Epithelial cell of prostate (primary cell): ENCODE data around the gene BPTF.
"Not testable (repeated sequence)": the region's sequence is repeated elsewhere in the genome, so short reads cannot be mapped to it uniquely, and the experiment has no call there.

ENCODE experiments used
- DNase-seq: peaks from one replicate; pipeline ENCODE4 v3.0.0-alpha.2; 2011; ENCODE audit warnings: low read depth, low spot score
- H3K27ac ChIP-seq: fragments of 450-650 bp; 2 replicates; pipeline ENCODE4 v1.5.1; 2017; ENCODE audit warnings: mild to moderate bottlenecking

Gene BPTF

DNA sequence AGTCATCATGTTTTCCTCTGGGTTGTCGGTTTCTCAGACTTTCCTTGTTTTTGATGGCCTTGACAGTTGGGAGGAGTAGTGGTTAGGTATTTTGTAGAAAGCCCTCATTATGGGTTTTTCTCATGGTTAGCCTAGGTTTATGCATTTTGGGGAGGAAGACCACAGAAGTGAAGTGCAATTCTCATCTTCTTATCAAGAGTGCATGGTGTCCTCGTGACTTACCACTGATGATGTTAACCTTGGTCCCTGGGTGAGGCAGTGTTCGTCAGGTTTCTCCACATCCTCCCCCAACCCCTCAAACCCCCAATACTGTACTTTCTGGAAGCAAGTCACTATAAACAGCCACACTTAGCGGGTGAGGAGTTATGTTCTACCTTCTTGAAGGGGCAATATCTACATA is 42.3 kb downstream of the BPTF start:
- no peak for DNase-seq
- H3K27ac ChIP-seq: no peak overlapping the region

- DNase-seq: no peak
- no peak overlapping the region for H3K27ac ChIP-seq
Observed at GRCh38 chr17:67868176-67868575, 42.9 kb downstream of the BPTF start.

- H3K27ac ChIP-seq: no peak overlapping the region
- no peak for DNase-seq
Observed at GRCh38 chr17:67879662-67880061, 54.4 kb downstream of the BPTF start.

DNA sequence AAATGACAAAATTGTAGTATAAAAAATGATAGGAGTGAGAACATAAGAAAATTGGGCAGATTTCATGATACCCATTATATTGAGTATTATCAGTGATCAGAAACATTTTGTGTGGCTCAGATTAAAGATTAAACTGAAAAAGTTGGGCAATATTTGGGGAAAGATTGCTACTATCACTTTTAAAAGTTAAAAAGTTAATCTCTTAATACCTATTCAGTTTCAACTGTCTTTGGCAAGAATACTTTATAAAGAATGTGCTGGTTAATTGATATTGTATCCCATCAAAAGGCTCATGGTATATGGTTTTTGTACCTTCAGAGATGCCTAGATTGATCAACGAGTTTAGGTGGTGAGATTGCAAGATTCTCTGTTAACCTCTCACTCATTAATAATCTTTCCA is 55.8 kb downstream of the BPTF start:
- H3K27ac ChIP-seq: no peak overlapping the region
- DNase-seq: no peak

GRCh38 chr17:67884741-67885140 is 59.4 kb downstream of the BPTF start:
- no peak for DNase-seq
- H3K27ac ChIP-seq: no peak overlapping the region

GRCh38 chr17:67891481-67892119 is 66.3 kb downstream of the BPTF start:
- peak overlapping the region; percentile 4 for H3K27ac ChIP-seq
- no peak for DNase-seq

GRCh38 chr17:67902511-67903231 is 77.4 kb downstream of the BPTF start:
- H3K27ac ChIP-seq: no peak overlapping the region
- no peak for DNase-seq

- not testable (repeated sequence) for DNase-seq, H3K27ac ChIP-seq
Observed at GRCh38 chr17:67905298-67905697, 80.0 kb downstream of the BPTF start.

- DNase-seq, H3K27ac ChIP-seq: not testable (repeated sequence)
Observed at GRCh38 chr17:67910117-67910803, 85.0 kb downstream of the BPTF start.

- DNase-seq: no peak
- no peak overlapping the region for H3K27ac ChIP-seq
Observed at GRCh38 chr17:67911059-67911782, 85.9 kb downstream of the BPTF start.

- no peak overlapping the region for H3K27ac ChIP-seq
- DNase-seq: no peak
Observed at GRCh38 chr17:67912088-67912487, 86.8 kb downstream of the BPTF start.

- H3K27ac ChIP-seq: no peak overlapping the region
- DNase-seq: no peak
Observed at GRCh38 chr17:67912656-67913055, 87.4 kb downstream of the BPTF start.

DNA sequence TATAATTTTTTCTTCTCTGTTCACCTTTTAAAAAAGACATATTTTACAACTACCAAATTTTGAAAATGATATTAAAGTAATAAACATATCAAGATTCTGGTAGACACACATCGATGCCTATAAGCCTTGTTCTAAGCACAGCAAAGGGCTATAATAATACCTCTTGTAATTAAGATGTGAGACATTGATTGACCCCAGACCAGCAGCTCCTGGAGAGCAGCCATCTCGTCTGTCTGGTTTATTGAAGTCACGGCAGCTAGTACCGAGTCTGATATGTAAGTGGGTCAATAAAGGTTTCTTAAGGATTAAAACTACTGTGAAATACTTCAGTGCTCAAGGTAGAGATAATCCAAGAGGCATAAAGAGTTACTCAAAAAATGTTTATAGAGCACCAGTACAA is 94.9 kb downstream of the BPTF start:
- DNase-seq: no peak
- no peak overlapping the region for H3K27ac ChIP-seq

- H3K27ac ChIP-seq: no peak overlapping the region
- no peak for DNase-seq
Observed at GRCh38 chr17:67922503-67922902, 97.2 kb downstream of the BPTF start.

- not testable (repeated sequence) for DNase-seq, H3K27ac ChIP-seq
Observed at GRCh38 chr17:67928842-67929241, 103.5 kb downstream of the BPTF start.

GRCh38 chr17:67931227-67931626 is 105.9 kb downstream of the BPTF start:
- DNase-seq: no peak

GRCh38 chr17:67942810-67943209 is 117.5 kb downstream of the BPTF start:
- DNase-seq: no peak

More at GRCh38 chr17:67931227-67931626, 105.9 kb downstream of the BPTF start:
- H3K27ac ChIP-seq: no peak overlapping the region

DNA sequence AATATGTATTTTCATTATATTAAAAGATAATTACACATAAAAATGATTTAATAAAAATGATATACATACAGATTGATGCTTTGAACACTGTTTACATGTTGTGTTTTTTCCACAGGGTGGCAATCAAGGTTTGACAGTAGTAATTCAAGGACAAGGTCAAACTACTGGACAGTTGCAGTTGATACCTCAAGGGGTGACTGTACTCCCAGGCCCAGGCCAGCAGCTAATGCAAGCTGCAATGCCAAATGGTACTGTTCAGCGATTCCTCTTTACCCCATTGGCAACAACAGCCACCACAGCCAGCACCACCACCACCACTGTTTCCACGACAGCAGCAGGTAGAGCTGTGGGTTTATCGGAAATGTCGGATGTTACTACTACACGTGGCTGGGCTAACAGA is 118.7 kb downstream of the BPTF start:
- no peak overlapping the region for H3K27ac ChIP-seq
- no peak for DNase-seq

More at GRCh38 chr17:67942810-67943209, 117.5 kb downstream of the BPTF start:
- no peak overlapping the region for H3K27ac ChIP-seq

- DNase-seq: no peak
Observed at GRCh38 chr17:67946513-67946912, 121.2 kb downstream of the BPTF start.

DNA sequence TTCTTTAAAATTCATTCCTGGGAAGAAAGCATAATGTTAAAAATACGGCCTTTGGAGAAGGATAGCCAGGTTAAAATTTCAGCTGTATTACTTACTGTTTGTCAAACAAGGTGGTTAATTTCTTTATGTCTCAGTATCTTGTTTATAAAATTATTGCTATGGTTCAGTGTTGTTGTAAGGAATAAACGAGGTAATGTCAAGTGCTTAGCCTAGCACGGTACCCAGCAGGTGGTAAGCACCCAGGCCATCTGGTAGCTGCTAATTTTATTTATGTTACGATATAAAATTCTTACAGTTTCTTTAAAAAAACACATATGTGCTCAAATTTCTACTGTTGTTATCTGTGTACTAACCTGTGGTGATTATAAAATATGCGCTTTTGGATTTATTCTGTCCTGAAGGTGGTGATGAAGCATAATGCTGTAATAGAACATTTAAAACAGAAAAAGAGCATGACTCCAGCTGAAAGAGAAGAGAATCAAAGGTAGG is 122.1 kb downstream of the BPTF start:
- DNase-seq: no peak
- no peak overlapping the region for H3K27ac ChIP-seq

More at GRCh38 chr17:67946513-67946912, 121.2 kb downstream of the BPTF start:
- no peak overlapping the region for H3K27ac ChIP-seq
